Measurements from ENCODE around the gene PPP1R12C.

PPP1R12C gene

DNA sequence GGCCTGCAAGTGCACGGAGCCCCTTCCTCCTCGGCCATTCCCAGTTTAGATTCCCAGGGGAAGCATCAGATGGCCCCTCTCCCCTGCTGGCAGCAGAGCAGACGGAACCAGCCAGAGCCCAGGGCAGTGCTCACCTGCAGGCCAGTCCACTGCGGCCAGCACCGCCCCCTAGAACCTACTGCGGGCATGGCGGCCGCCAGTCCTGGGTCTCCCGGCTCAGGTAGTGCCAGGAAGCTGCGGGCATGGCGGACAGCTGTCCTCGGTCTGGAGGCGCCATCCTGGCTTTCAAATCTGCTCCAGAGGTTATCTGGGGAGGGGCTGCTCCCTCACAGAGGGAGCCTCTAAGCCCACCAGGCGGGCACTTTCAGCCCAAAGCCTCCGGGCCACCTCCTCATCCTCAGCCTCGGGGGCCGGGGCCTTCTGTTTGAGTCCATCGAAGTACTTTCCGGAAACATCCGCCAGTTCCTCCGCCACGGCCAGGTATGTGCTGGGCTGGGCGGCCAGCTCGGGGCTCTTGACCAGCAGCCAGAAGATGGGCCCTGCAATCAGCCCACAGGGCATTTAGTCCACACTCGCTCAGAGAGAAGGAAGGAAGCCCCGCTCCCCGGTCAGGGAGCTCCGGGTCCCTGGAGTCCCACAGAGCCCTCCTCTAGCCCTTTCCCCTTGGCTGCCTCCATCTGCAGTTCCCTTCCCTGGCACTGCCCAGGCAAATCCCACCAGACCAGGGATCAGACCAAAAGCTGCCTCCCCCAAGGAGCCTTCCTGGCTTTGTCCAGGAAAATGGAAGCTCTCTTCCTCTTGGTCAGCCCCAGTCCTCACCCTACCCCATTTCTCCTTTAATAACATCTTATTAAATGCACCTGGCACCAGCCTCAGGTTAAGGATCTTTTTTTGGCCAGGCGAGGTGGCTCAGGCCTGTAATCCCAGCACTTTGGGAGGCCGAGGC is 72.4 kb downstream of the PPP1R12C start:
- DNase-seq (ENCODE audit: low spot score) = no peak

DNA sequence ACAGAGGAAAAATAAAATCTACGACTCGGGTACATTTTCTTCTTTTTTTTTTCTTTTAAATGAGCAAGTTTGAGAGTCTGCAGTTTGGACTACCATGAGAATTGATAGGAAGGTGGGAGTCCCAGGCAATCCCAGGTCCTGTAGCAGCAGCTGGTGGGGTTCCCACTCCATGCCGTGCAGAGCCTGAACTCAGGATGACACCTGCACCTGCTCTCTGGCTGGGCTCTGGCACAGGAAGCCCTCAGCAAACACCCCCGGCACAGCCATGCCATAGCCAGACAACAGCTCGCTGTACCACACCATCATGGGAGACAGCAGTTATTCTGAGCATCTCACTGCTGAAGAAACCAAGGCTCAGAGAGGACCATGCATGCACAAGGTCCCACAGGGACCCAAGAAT is 73.2 kb downstream of the PPP1R12C start:
- no peak for DNase-seq (ENCODE audit: low spot score)

DNA sequence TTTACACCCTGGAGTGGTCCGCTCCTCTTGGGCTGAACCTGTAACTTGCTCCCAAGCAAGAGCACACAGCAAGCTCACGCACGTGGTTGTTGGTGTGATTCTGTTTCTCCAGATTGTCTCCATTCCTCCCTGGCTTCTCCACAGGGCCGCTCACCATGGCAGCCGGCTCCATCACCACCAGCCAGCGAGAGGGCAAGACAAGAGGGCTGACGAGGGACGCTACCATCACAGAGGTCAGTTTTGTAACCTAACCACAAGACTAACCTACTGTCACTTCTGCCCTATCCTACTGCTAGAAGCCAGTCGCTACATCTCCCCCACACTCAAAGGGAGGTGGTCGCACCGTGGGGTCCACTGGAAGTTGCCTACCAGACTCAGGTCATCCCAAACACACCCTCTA is 74.7 kb downstream of the PPP1R12C start:
- no peak for DNase-seq (ENCODE audit: low spot score)

DNA sequence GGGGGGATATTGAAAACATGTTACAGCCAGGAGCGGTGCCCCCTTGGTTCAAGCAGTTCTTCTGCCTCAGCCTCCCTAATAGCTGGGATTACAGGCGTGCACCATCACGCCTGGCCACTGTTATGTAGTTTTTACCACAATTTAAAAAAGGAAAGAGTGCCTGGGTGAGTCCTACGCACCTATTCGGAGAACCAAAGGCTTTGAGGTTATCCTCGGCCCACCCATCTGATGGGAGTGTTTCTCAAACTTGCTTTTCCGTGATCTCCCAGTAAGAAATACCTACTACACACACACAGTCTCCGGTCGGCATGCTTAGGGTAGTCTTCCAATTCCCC is 75.1 kb downstream of the PPP1R12C start:
- no peak for DNase-seq (ENCODE audit: low spot score)

DNA sequence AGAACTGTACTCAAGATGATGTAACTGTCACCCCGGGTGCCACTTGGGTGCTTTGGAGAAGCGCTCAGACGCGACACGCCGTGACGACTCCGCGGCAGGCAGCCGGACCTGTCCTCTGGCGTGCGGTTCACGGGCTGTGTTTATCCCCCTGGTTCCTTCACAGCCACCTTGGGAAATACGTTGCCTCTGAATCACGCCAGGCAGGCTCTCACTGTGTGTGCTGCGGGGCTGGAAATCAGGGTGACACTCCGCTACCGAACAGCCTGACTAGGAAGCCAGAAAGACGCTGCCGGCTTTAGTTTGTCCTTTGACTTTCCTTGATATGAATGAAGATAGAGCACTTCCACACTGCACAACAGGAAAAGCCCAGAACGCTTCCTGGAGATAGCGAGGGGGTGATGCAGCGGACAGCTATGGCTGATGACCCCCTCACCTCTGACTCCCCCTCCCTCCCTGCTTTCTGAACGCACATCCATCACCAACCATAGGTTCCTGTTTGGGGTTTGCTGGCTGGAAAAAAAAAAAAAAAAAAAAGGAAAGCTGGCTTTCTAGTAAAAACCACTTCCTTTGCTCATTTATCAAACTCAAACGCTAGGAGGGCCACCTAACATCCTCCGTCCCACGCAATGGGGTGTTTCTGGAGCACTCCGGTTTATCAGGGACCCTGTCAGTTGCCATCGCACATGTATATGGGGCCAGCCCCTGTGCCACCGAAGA is 75.7 kb downstream of the PPP1R12C start:
- no peak for DNase-seq (ENCODE audit: low spot score)

DNA sequence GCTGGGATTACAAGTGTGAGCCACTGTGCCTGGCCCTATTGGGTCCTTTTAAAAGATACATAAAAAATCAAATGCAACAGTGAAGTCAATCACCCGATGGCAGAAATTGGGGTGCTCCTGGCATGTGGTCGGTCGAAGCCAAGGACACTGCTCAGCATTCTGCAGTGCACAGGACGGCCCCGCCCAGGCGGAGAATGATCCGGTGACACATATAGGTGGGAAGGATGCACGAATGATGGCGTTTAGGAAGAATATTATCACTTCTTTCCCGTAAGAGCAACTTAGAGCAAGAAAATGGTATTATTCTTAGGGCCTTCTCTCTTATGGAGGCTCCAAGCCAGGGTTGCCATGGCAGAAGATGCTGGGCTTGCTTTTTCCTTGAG is 76.2 kb downstream of the PPP1R12C start:
- DNase-seq (ENCODE audit: low spot score) = no peak

Data from D341Med (cell line).